ENCODE data around the gene RBMS3. TPM values are rescaled to one million over a fixed set of nuclear protein-coding genes. Genes with fewer than 3 reads are reported as not detected.

RBMS3 gene
- polyA plus RNA-seq, 4 donors: 13.9 to 15.7 (median 14.1) TPM

DNA sequence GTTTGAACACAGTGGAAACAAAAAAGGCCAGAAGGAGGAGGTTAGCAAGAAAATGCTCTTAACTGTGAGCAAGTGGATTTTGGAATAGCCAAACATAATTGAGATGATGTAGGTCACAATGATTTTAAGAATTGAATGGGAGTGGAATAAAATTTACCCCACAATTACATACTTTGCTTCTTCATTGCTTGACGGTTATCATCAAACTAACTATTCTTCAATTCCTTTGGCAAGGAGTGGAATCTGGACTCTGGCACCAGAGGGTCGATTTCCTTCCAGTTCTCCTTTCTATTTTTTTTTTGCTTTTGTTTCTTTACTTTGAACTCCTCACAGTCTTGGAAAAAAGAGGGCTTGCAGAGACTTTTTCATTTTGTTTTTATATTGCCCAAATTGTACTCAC is 691.0 kb downstream of the RBMS3 start:
- DNase-seq (ENCODE audit: low read depth in 4 of 4, low spot score in 2 of 4): no peak

DNA sequence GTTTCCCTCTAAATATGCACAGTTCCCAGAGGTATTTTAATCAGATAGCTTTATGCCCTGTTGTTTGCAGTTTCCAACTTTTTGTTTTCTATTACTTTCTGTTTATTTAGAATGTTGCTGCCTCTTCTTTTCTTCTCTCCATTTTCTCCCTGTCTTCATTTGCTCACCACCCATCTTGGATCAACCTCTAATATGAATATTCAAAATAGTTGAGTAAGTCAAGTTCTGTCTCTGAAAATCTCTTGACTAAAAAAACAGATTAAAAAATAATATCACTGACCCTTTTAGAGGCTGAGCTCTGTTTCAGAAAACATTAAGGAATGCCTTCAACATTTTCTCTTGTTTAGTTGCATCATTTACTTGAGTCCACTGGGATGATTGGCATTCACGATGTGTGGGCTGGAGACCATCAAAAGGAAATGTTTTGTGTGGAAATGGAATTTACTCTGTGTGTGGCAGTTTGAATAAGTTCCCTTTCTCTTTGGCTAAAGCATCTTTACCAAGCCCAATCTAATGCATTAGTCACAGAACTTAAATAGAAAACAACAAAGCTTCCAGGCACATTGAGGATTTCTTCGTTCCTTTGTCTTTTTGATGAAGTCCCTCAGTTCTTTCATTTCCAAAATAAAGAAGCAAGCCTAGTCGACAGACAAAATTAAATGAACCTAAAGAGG is 691.6 kb downstream of the RBMS3 start:
- peak in 1 of 4 donors; percentile 7 for DNase-seq (ENCODE audit: low read depth in 4 of 4, low spot score in 2 of 4)

DNA sequence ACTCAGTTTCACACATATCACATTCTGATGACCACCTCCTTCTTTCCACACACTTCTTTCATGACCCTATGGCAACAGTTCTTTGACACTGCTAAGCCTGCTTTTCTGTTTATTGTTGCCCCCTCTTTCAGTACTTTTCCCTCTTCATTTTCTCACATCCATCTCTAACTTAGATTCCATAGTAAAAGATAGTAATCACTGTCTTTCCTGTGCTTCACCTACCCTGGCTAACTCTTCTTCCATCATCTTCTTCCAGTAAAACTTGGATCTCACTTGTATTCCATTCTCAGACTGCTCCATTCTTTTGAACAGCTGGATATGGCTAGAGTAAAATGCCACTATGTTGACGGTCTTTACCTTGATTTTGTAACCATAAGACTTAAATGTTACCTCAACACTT is 692.9 kb downstream of the RBMS3 start:
- no peak for DNase-seq (ENCODE audit: low read depth in 4 of 4, low spot score in 2 of 4)

DNA sequence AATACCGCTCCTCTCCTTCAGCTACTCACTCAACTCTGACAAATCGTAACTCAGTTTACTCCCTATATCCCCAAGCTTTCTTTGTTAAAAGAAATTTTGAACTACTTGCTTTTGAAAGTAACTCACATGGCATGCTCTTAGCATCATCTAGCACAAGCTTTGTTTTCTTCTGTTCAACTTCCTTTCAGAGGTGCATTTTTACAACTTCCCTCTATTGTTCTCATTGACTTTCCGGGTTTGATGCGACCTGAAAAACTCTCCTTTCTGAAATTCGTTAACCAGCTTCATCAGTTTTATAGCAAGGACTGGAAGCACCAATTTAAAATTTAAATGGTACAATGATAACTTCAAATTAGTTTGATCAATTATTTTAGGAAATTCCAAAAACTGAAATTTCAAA is 696.0 kb downstream of the RBMS3 start:
- DNase-seq (ENCODE audit: low read depth in 4 of 4, low spot score in 2 of 4): no peak

DNA sequence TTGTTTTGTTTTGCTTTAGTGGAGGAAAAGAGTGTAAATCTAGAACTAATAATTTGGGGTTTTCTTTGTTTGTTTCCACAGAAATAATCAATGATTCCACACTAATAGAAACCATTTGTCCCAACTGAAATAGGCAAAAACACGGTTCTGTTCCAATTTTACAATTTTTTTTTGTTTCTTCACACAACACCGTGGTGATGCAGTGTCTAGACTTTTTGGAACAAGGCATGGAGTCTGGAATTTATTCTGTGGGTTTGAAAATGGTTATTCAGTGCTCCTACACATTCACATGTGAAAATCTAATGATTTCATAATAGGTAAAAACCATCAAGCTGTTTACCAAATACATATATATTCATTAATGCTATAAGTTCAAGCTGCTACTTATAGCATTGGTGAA is 696.5 kb downstream of the RBMS3 start:
- DNase-seq (ENCODE audit: low read depth in 4 of 4, low spot score in 2 of 4): no peak

DNA sequence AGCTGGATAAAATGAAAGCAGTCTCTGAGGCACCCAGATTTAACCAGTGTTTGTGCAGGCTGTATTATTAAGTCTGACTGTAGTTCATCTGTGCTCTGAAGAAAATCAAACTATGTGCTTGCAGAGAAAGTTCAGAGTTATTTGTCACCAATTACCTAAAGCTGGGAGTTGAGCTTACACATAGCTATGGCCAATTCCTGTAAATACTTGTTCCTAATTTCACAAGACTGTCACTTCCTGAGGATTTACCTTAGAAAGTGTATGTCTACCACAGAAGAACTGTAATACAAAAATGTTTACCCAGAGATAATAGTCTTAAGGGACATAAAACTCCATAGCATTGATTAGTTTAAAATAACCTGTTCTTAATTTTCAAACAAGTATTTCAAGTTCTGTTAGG is 697.2 kb downstream of the RBMS3 start:
- no peak for DNase-seq (ENCODE audit: low read depth in 4 of 4, low spot score in 2 of 4)

DNA sequence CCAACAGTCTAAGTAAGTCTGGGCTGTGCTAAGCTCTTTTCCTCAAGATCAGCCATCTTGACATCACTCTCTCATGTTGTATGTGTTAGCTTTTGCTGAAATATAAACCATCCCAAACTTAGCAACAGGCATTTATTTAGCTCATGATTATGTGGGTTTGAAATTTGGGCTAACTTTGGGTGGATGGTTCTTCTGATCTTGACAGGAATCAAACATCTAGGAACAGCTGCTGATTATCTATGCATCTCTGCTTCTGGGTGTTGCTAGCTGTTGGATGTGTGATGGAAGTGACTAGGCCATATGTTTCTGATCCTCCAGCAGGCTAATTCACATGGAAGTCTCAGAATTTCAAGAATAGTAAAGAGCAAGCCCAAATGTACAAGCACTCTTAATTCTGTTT is 710.3 kb downstream of the RBMS3 start:
- no peak for DNase-seq (ENCODE audit: low read depth in 4 of 4, low spot score in 2 of 4)

DNA sequence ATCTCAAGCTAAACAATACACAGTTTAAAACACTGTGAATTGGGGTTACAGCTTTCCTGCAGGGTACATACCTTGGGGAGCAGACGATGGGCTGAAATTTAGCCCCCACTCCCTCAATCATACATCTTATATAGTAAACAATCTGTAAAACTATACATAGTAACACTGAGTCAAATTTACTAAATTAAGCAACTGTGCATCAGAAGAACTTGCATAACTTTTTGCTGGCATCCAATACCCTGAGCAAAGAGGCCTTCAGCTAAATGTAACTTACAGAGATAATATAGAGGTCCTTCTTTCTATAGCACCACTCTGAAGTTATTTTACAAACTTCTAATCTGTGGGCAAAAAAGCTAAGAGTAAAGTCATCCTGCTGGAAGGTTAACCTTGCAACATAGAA is 721.9 kb downstream of the RBMS3 start:
- no peak for DNase-seq (ENCODE audit: low read depth in 4 of 4, low spot score in 2 of 4)

DNA sequence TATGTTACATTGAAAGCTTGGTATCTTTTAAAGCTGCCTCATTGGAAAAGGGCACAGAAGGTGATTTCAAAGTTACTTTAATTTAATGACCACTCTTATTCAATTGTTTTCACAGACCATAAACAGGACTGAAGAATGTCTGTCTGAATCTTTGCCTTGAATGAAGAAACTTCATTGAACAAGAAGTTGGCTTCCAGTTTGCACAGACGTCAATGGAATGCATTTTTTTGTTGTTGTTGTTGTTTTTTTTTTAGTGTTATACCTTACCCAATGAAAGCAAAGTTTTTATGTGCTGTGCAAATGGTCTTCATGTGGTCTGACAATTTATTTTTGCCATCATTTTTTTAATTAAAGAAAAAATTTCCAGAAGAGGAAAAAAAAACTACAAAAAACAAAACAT is 722.9 kb downstream of the RBMS3 start:
- no peak for DNase-seq (ENCODE audit: low read depth in 4 of 4, low spot score in 2 of 4)

DNA sequence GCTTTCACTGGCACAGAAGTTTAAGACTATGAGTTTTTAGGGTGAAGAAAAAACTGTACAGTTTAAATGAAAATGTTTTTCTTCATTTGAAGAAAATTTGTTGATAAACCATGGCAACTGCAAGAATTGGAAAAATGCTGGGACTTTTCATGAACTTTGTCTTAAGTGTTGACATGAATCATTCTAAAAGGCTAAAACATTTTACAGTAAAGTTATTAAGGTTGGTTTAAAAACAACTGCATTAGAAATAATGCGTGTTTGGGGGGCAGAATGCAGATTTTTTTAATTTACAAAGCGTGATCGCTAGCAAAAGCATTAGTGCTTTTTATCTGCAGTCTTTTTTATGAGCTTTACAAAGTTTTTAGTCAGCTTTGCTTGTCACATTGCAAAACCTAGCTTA is 723.6 kb downstream of the RBMS3 start:
- no peak for DNase-seq (ENCODE audit: low read depth in 4 of 4, low spot score in 2 of 4)

DNA sequence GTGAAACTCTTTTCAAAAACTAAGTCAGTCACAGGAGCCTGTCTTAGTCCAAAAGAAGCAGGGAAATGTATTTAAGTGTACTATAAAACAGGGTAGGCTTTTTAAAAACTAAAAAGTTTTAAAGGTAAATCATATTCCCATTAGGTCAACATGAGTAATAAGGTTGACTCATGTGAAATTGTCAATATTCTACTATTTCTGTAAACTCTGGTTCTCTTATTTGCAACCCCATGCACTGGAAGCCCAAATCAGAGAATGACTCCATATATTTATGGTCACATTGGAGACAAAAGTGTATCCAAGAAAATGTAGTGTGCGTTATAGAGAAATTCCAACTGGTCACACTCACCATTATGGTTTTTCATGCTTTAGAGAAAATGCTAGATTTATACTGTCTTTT is 725.2 kb downstream of the RBMS3 start:
- DNase-seq (ENCODE audit: low read depth in 4 of 4, low spot score in 2 of 4): no peak

DNA sequence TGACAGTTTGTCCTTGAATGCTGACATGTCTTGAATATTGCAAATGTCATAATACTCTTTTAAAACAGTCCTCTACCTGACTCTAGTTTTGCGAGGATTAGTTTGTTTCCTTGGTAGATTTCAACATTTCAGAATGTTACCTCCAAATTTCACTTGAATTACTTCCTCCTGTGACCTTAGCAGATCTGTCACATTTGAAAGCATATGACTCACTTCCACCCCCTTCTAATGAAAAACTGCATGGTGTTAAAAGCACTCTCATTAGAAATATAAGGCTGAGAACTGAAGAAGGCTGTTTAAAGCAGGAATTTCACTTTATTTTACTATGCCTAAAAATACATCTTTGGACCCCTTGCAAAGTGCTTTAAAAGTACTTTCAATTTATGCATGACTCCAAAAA is 726.8 kb downstream of the RBMS3 start:
- DNase-seq (ENCODE audit: low read depth in 4 of 4, low spot score in 2 of 4): no peak

DNA sequence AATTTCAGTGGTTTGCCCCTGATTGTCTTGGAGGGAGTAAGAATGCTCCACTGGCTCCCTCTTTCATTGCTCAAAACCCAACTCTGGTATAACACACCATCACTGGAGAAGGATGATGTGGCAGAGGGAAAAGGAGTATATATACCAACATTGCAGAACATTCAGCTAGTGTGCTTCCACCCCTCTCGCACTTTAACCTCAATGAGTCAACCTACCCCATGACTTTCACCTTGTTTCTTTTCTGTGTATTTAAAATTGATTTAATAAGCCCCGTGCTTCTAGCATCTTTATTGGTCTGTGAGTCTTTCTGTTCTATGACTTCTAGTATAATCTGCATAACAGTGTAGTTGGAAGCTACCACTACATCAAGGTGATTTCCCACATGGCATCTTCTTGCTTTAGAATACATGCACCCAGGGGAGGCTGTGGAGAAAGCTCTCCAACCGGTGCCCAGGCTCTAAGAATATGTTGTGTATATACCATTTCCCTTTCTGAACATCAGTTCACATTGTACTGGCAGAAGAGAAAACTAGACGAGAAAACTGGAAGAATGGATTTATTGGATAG is 730.4 kb downstream of the RBMS3 start:
- no peak for DNase-seq (ENCODE audit: low read depth in 4 of 4, low spot score in 2 of 4)

DNA sequence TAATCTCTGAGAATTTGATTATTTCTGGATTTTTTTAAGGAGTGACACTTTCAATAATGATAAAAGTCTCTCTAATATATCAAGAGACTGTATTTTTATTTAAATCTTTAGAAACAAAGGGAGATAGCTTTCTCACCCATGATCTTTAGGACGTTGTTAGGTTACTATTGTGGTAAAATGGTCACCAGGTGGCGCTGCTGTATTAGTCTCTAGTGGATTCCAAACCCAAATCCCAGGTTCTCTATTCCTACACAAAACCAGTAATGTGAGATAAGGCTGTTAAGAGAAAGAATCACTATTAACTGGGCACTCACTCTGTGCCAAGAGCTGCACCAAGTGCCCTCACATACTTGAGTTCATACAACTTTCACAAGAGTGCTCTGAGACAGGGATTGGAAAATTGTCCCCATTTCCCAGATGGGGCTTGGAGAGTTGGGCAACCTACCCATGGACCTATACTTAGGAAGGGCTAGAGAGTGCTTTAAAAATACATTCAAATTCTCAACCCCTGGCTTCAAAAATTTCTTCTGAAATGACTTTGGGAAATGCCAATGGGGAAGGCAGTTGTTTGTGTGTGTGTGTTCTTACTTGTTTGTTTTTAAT is 732.2 kb downstream of the RBMS3 start:
- DNase-seq (ENCODE audit: low read depth in 4 of 4, low spot score in 2 of 4): peak; percentile 18 to 49 (median 28)

DNA sequence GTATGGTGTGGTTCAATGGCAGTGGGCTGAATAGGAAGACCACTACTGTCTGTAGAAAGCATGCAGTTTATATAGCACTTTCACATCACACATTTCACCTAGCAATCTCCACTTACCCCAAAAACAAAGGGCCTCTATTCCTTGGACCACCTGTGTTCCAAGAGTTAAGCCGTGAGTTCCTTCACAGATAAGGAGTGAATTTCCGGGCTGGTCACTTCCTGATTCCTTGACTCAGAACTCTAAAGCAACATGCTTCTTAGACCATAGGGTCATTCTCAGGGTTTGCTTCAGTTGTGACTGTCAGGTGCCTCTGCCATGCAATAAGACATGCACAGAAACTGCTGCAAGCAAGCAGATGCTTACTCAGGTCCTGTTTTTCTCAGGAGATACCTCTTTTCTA is 737.0 kb downstream of the RBMS3 start:
- no peak for DNase-seq (ENCODE audit: low read depth in 4 of 4, low spot score in 2 of 4)

DNA sequence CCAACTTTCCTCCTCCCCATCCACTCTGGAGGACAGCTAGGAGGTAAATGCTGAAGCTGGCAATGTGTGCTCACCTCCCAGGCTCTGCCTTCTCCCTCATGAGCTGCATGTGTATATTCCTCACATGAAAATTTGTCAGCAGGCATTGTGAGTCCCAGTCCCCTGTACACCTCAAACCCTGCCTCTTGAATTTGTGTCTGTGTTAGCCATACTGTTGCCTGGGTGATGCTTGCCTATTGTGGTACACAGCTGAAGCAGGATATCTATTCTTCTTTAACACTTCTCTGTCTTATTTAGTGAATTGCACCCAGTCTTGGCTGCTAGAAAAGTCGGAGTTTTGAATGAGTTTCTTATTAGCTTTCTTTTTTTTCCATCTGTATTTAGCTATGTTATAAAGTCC is 739.5 kb downstream of the RBMS3 start:
- DNase-seq (ENCODE audit: low read depth in 4 of 4, low spot score in 2 of 4): no peak

DNA sequence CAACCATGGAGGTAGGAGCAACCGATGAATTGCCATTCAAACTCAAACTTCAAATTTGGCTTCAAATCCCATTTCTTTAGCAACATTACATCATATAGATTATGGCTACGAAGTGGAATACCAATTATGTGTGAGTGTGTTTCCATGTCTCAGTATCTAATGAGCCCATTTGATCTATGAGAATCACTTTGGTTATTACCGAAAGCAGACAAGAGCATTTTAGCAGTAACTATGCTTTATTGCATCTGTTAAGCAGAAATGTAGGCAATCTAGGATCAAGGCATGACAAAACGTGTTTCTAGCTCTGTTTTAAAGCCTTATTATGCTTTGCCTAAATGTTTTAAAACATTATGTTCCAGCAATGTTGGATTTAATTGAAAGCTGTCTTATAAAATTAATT is 743.6 kb downstream of the RBMS3 start:
- no peak for DNase-seq (ENCODE audit: low read depth in 4 of 4, low spot score in 2 of 4)

DNA sequence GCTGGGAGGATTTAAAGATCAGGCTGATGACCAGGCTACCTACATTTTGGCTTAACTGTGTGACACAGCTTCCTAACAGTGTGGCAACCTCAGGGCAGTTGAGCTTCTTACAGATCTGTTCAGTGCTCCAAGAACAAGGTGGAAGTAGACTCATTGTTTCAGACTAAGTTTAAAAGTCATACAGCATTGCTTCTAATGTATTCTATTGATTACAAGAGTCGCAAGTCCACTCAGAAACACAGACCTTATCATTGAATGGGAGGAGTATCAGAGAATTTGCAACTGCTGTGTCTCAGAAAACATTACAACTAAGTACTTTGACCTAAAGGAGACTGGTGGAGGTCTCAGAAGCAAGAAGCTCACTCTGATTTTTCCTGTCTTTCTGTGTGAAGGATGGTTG is 746.0 kb downstream of the RBMS3 start:
- no peak for DNase-seq (ENCODE audit: low read depth in 4 of 4, low spot score in 2 of 4)

DNA sequence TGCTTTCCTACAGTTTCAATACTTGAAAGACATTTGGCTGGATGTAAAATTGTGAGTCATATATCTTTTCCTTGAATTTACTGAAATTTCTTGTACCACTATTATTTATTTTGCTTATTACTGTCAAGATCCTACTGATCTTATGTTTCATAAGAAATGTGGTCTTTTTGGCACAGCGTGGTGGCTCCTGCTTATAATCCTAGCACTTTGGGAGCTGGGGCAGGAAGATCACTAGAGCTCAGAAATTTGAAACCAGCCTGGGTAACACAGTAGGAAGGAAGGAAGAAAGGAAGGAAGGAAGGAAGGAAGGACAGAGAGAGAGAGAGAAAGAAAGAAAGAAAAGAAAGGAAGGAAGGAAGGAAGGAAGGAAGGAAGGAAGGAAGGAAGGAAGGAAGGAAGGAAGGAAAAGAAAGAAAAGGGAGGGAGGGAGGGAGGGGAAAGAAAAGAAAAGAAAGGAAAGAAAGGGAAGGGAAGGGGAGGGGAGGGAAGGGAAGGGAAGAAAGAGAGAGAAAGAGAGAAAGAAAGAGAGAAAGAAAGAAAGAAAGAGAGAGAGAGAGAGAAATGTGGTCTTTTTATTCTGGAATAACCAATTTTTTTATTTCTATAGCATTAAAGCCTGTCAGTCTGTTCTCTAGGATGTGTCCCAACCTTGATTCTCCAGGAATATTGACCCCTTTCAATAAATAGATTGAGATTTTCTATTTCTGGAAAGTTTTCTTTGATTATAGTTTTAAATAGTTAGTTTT is 753.5 kb downstream of the RBMS3 start:
- DNase-seq (ENCODE audit: low read depth in 4 of 4, low spot score in 2 of 4): no peak

DNA sequence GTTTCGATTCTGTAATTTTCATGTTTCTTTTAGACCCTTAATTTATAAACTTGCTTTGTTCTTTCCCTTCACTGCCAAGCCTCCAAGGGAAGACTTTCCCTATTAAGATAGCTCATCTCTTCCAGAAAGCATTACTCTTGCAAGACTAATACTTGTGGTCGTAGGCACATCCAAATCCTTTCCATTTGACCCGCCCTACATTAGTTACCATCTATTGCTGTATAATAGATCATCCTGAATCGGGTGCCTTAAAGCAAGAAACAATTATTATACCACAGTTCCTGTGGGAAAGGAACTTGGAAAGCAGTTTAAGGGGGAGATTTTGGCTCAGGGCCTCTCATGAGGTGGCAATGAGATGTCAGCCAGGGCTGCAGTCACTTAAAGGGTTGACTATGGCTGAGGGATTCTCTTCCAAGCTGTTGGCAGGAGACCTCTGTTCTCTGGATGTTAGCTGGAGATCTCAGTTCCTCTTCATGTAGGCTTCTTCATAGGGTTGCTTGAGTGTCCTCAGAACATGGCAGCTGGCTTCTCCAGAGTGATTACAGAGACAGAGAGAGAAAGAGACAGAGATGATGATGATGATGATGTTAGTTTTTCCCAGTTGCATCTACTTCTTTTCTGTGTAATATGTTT is 755.2 kb downstream of the RBMS3 start:
- no peak for DNase-seq (ENCODE audit: low read depth in 4 of 4, low spot score in 2 of 4)

DNA sequence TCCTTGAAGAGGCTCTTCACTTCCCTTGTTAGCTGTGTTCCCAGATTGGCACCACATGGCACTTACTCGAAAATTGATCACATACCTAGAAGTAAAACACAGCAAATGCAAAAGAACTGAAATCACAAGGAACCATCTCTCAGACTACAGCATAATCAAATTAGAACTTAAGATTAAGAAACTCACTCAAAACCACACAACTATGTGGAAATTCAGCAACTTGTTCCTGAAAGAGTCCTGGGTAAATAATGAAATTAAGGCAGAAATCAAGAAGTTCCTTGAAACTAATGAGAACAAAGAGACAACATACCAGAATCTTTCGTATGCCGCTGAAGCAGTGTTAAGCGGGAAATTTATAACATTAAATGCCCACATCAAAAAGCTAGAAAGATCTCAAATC is 759.3 kb downstream of the RBMS3 start:
- no peak for DNase-seq (ENCODE audit: low read depth in 4 of 4, low spot score in 2 of 4)

Data from left renal cortex interstitium (tissue), 4 donors.